Natural killer cell (primary cell): ENCODE measurements around the gene TREM2. TPM values are rescaled to one million over a fixed set of nuclear protein-coding genes. Genes with fewer than 3 reads are reported as not detected.

Source experiments
- ATAC-seq, 3 donors: fragments of 150-1000 bp in 2 of 3; fragments of 200-7000 bp in 1 of 3; cut with Tn5 transposase; 1 replicate in 1 of 3; 2 replicates in 2 of 3; pipeline ENCODE4 v1.10.0; 2021; ENCODE audit warnings: mild to moderate bottlenecking in 2 of 3, moderate library complexity in 2 of 3
- DNase-seq, 2 donors: peaks; one replicate each; pipeline versions ENCODE4 v3.0.0 to v3.0.0-alpha.2; 2013 to 2021; ENCODE audit warnings: mixed read lengths in 1 of 2
- H3K27ac ChIP-seq: one replicate; pipeline ENCODE4 v1.5.1; 2013; ENCODE audit warnings: mild to moderate bottlenecking, low read length
- H3K27me3 ChIP-seq: one replicate; pipeline ENCODE4 v1.6.1; 2013; ENCODE audit warnings: low read length; ENCODE audit not compliant: control insufficient read depth, insufficient read depth
- H3K36me3 ChIP-seq: one replicate; pipeline ENCODE4 v1.6.1; 2013; ENCODE audit warnings: low read length; ENCODE audit not compliant: control insufficient read depth, insufficient read depth
- H3K4me1 ChIP-seq: one replicate; pipeline ENCODE4 v1.6.1; 2013; ENCODE audit warnings: low read length; ENCODE audit not compliant: control insufficient read depth, insufficient read depth
- H3K4me3 ChIP-seq: one replicate; pipeline ENCODE4 v1.5.1; 2013; ENCODE audit warnings: low read length
- H3K9me3 ChIP-seq: one replicate; pipeline ENCODE4 v1.6.1; 2013; ENCODE audit warnings: low read length; ENCODE audit not compliant: control insufficient read depth, insufficient read depth
- H3K27ac Mint-ChIP-seq, 2 donors: one replicate each; pipeline ENCODE4 v1.8.0; 2022; ENCODE audit warnings: mild to moderate bottlenecking in 2 of 2, mixed read lengths in 2 of 2, moderate library complexity in 1 of 2
- H3K27me3 Mint-ChIP-seq, 2 donors: one replicate each; pipeline ENCODE4 v1.8.0; 2022; ENCODE audit warnings: low read depth in 2 of 2, mixed read lengths in 2 of 2
- H3K36me3 Mint-ChIP-seq: one replicate; pipeline ENCODE4 v1.8.0; 2022; ENCODE audit warnings: mixed read lengths
- H3K4me1 Mint-ChIP-seq, 2 donors: one replicate each; pipeline ENCODE4 v1.8.0; 2022; ENCODE audit warnings: mixed read lengths in 2 of 2
- H3K4me3 Mint-ChIP-seq: one replicate; pipeline ENCODE4 v1.8.0; 2022; ENCODE audit warnings: mild to moderate bottlenecking, moderate library complexity, mixed read lengths
- H3K9me3 Mint-ChIP-seq, 2 donors: one replicate each; pipeline ENCODE4 v1.8.0; 2022; ENCODE audit warnings: mixed read lengths in 2 of 2
- CTCF ChIP-seq: fragments of 200-600 bp; IDR thresholded peaks from one replicate; pipeline ENCODE4 v1.8.0; 2022; ENCODE audit warnings: antibody characterized with exemption
- WGBS: methylation state at CpG from one replicate; pipeline ENCODE4 v1.1.7; 2013; ENCODE audit warnings: missing lambda C conversion rate; ENCODE audit not compliant: insufficient coverage; 5-methylcytosine and 5-hydroxymethylcytosine counted together
- intact Hi-C: fragments of 100-400 bp; cut with micrococcal nuclease; formaldehyde crosslinking; loops from one replicate; pipeline ENCODE4 v1.14.2; 2022
- total RNA-seq, 4 donors: library from RNA; stranded (reverse); fragments of 120-200 nt in 1 of 4; gene quantifications; one replicate each; pipeline versions ENCODE4 v1.2.3 to v1.2.4, GENCODE V29; 2013 to 2022

The TREM2 gene
- total RNA-seq, 3 donors from 2014 or later (not counting 1 experiment from before 2014, with no cell fraction given): not detected

DNA sequence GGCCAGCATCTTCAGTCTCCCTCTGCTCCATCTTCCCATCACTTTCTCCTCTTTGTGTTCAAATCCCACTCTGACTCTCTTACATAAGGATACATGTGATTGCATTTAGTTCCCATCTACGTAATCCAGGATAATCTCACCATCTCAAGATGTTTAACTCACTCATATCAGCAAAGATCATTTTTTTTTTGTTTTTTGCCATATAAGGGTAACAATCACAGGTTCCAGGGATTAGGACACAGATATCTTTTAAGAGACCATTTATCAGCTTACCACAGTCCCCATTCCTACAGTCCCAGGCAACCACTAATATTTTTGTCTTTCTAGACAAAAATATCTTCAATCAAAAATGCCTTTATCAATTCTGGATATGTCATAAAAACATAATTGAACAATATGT, 41.2 kb upstream of the TREM2 start:
- Mint-ChIP-seq H3K27ac (peak overlapping the region; percentile 70 to 95), H3K4me3 (no peak overlapping the region), H3K36me3 (no peaks in the 10 kb centered on the region), H3K9me3 (no peaks in the 10 kb centered on the region), H3K4me1 (peaks cover 49 to 54% of the 10 kb centered on the region in 2 donors), H3K27me3 (no peaks in the 10 kb centered on the region)
- Histone ChIP-seq H3K27ac (no peak overlapping the region), H3K4me1 (peaks cover 39% of the 10 kb centered on the region), H3K4me3 (no peak overlapping the region), H3K9me3 (no peaks in the 10 kb centered on the region), H3K27me3 (no peaks in the 10 kb centered on the region), H3K36me3 (no peaks in the 10 kb centered on the region)
- WGBS: 92% methylated on average over 1 of the region's 1 CpG
- TF ChIP-seq CTCF: no peak
- no peak for DNase-seq
- intact Hi-C loops: no loop called here
- no peak for ATAC-seq

- WGBS: 34% methylated on average over 8 of the region's 8 CpGs
- Mint-ChIP-seq H3K36me3 (no peaks in the 10 kb centered on the region), H3K4me3 (peak overlapping the region; percentile 55), H3K4me1 (peaks cover 70 to 78% of the 10 kb centered on the region in 2 donors), H3K27me3 (no peaks in the 10 kb centered on the region), H3K27ac (peak overlapping the region; percentile 95 to 99), H3K9me3 (no peaks in the 10 kb centered on the region)
- peak in 1 of 3 donors; percentile 31 for ATAC-seq
- no peaks in the 10 kb centered on the region for H3K9me3 ChIP-seq
- H3K4me1 ChIP-seq: peaks cover 39% of the 10 kb centered on the region
- no peaks in the 10 kb centered on the region for H3K36me3 ChIP-seq
- H3K27ac ChIP-seq: peak overlapping the region; percentile 98
- H3K27me3 ChIP-seq: no peaks in the 10 kb centered on the region
- intact Hi-C loops: no loop called here
- H3K4me3 ChIP-seq: no peak overlapping the region
- TF ChIP-seq CTCF: no peak
- DNase-seq: peak in 1 of 2 donors; percentile 24
Measured at GRCh38 chr6:41201764-41202173, 38.9 kb upstream of the TREM2 start.

DNA sequence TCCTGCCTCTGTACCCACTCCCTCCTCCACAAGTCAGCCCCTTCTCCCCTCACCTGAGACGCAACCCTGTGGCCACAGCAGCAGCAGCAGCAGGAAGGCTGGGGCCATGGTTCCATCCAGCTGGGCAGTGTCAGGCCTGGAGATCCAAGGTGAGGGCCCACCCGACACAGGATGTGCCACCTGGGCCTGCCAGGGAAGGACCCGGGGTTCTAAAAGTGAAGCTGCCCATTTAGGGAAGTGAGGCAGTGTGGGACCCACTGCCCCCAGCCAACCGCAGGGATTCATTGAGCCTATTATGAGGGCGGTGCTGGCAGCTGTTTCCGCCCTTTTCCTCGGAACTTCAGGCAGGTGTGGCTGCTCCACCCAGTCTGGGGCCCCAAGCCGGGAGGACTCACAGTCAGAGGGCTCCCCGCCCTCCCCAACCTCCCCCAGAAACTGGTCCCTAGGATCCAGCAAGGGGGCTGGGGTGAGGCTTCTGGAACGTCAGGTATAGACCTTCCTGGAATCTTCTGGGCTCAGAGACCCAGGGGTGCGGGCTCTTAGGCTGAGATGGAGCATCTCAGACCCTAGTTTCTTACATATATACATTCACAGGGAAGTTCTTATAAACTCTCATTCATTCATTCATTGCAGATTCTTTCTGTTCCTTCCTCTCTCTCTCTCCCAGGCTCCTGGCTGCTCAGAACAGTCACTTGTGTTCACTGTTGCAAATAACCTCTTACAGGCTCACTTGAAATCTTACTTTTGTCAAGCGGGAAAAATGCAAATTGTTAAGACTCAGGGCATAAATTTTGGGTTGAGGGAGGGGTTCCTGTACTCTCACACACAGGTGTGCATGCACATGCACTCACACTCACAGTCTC, 38.2 kb upstream of the TREM2 start, which contains the start of gene TREML2:
TREML2 (minus strand) TSS at position 249 of the 863 bp plus-strand sequence; CDS start at position 108, 141 bp downstream.
- Mint-ChIP-seq H3K27ac (peak within 1 kb of the TSS; percentile 95 to 99), H3K27me3 (no peaks in the 10 kb centered on the region), H3K4me3 (peak within 1 kb of the TSS; percentile 55), H3K4me1 (peaks cover 75 to 81% of the 10 kb centered on the region in 2 donors), H3K36me3 (no peaks in the 10 kb centered on the region), H3K9me3 (no peaks in the 10 kb centered on the region)
- ATAC-seq: peak in 1 of 3 donors; percentile 30
- Histone ChIP-seq H3K36me3 (no peaks in the 10 kb centered on the region), H3K27me3 (no peaks in the 10 kb centered on the region), H3K4me3 (peak within 1 kb of the TSS; percentile 13), H3K9me3 (no peaks in the 10 kb centered on the region), H3K4me1 (peaks cover 39% of the 10 kb centered on the region), H3K27ac (peak within 1 kb of the TSS; percentile 98)
- TF ChIP-seq CTCF: no peak
- intact Hi-C loops: no loop called here
- WGBS: 12% methylated on average over 11 of the region's 12 CpGs
- DNase-seq: peak in 1 of 2 donors; percentile 54
